Vagina (tissue), 2 donors: ENCODE data around the gene SLCO2A1. TPM values are rescaled to one million over a fixed set of nuclear protein-coding genes. Genes with fewer than 3 reads are reported as not detected.
A peak's percentile ranks its signal among the peaks of the same experiment; 100 is the strongest.

Experiments used
- DNase-seq, 2 donors: peaks; one replicate each; pipeline ENCODE4 v3.0.0-alpha.2; 2017; ENCODE audit errors: extremely low spot score in 2 of 2
- H3K27ac ChIP-seq: fragments of 200-600 bp; sonication (generic); one replicate; pipeline ENCODE4 v1.5.1; 2019
- H3K27me3 ChIP-seq: fragments of 200-600 bp; sonication (generic); one replicate; pipeline ENCODE4 v1.5.1; 2019
- H3K36me3 ChIP-seq, 2 donors: fragments of 200-600 bp; sonication (generic); one replicate each; pipeline ENCODE4 v1.5.1; 2017 to 2019
- H3K4me1 ChIP-seq: fragments of 200-600 bp; sonication (generic); one replicate; pipeline ENCODE4 v1.5.1; 2019
- H3K4me3 ChIP-seq, 2 donors: fragments of 200-600 bp; sonication (generic); 1 replicate in 1 of 2; 2 replicates in 1 of 2; pipeline ENCODE4 v1.5.1; 2016 to 2019
- H3K9me3 ChIP-seq: fragments of 200-600 bp; sonication (generic); one replicate; pipeline ENCODE4 v1.5.1; 2019
- CTCF ChIP-seq, 3 experiments: fragments of 450-650 bp in 2 of 3; fragments of 200-600 bp in 1 of 3; sonication (generic) in 1 of 3; IDR thresholded peaks; one replicate each; pipeline ENCODE4 v1.5.1; 2017 to 2019; ENCODE audit warnings: antibody characterized with exemption in 3 of 3, mild to moderate bottlenecking in 2 of 3, moderate library complexity in 2 of 3
- POLR2A ChIP-seq, 2 donors: fragments of 450-650 bp; IDR thresholded peaks; one replicate each; pipeline ENCODE4 v1.6.1; 2017; ENCODE audit warnings: antibody characterized with exemption in 2 of 2, mild to moderate bottlenecking in 2 of 2, moderate library complexity in 2 of 2
- POLR2AphosphoS5 ChIP-seq, 2 donors: sonication (generic); formaldehyde crosslinking; IDR thresholded peaks; one replicate each; pipeline ENCODE4 v1.9.0; 2017; ENCODE audit warnings: antibody characterized with exemption in 2 of 2, mild to moderate bottlenecking in 2 of 2, low read depth in 1 of 2; ENCODE audit not compliant: insufficient read depth in 1 of 2
- intact Hi-C: fragments of 100-400 bp; cut with DNase I; formaldehyde crosslinking; loops from one replicate; pipeline ENCODE4 v1.15.1; 2023
- total RNA-seq: library from RNA; depleted of rRNA; stranded (reverse); fragments of >200 nt; gene quantifications from one replicate; pipeline ENCODE4 v1.2.3, GENCODE V29; 2016

The SLCO2A1 gene
- total RNA-seq, 1 donor from 2014 or later = 40.3 TPM

- TF ChIP-seq POLR2AphosphoS5 (IDR thresholded peaks at IDR 0.05; ENCODE audit: insufficient read depth in 1 of 2, low read depth in 1 of 2) = no peak
- no peak for TF ChIP-seq CTCF (IDR thresholded peaks at IDR 0.05)
- no peak for TF ChIP-seq POLR2A (IDR thresholded peaks at IDR 0.05)
- no peak overlapping the region for H3K27ac ChIP-seq
- no peak overlapping the region for H3K4me3 ChIP-seq
- peaks cover 7% of the 10 kb centered on the region for H3K4me1 ChIP-seq
- no peaks in the 10 kb centered on the region for H3K9me3 ChIP-seq
- intact Hi-C loops = no loop called here
- no peaks in the 10 kb centered on the region for H3K27me3 ChIP-seq
- H3K36me3 ChIP-seq = no peaks in the 10 kb centered on the region
- peak in 1 of 2 donors; percentile 43 for DNase-seq
Observed at GRCh38 chr3:134075846-134076245, 46.1 kb upstream of the SLCO2A1 start.

GRCh38 chr3:134075568-134075825, 45.8 kb upstream of the SLCO2A1 start:
- Histone ChIP-seq H3K27me3 (no peaks in the 10 kb centered on the region), H3K27ac (no peak overlapping the region), H3K36me3 (no peaks in the 10 kb centered on the region), H3K4me3 (no peak overlapping the region), H3K4me1 (peaks cover 9% of the 10 kb centered on the region), H3K9me3 (no peaks in the 10 kb centered on the region)
- TF ChIP-seq POLR2AphosphoS5 (IDR thresholded peaks at IDR 0.05; ENCODE audit: insufficient read depth in 1 of 2, low read depth in 1 of 2) = no peak
- TF ChIP-seq POLR2A (IDR thresholded peaks at IDR 0.05) = no peak
- no peak for TF ChIP-seq CTCF (IDR thresholded peaks at IDR 0.05)
- intact Hi-C loops = no loop called here
- DNase-seq = peak; percentile 77 to 78

- Histone ChIP-seq H3K36me3 (no peaks in the 10 kb centered on the region), H3K27ac (no peak overlapping the region), H3K9me3 (no peaks in the 10 kb centered on the region), H3K4me3 (no peak overlapping the region), H3K4me1 (peaks cover 9% of the 10 kb centered on the region), H3K27me3 (no peaks in the 10 kb centered on the region)
- intact Hi-C loops = no loop called here
- DNase-seq = peak; percentile 44 to 46
- TF ChIP-seq CTCF (IDR thresholded peaks at IDR 0.05) (no peak), POLR2A (IDR thresholded peaks at IDR 0.05) (no peak), POLR2AphosphoS5 (IDR thresholded peaks at IDR 0.05; ENCODE audit: insufficient read depth in 1 of 2, low read depth in 1 of 2) (no peak)
Observed at GRCh38 chr3:134074790-134075567, 45.3 kb upstream of the SLCO2A1 start.

GRCh38 chr3:134074001-134074789, 44.5 kb upstream of the SLCO2A1 start:
- Histone ChIP-seq H3K27me3 (no peaks in the 10 kb centered on the region), H3K36me3 (no peaks in the 10 kb centered on the region), H3K27ac (no peak overlapping the region), H3K4me1 (peaks cover 9% of the 10 kb centered on the region), H3K9me3 (no peaks in the 10 kb centered on the region), H3K4me3 (no peak overlapping the region)
- peak in 1 of 2 donors; percentile 81 for DNase-seq
- intact Hi-C loops = no loop called here
- no peak for TF ChIP-seq POLR2AphosphoS5 (IDR thresholded peaks at IDR 0.05; ENCODE audit: insufficient read depth in 1 of 2, low read depth in 1 of 2)
- no peak for TF ChIP-seq POLR2A (IDR thresholded peaks at IDR 0.05)
- no peak for TF ChIP-seq CTCF (IDR thresholded peaks at IDR 0.05)

- TF ChIP-seq POLR2AphosphoS5 (IDR thresholded peaks at IDR 0.05; ENCODE audit: insufficient read depth in 1 of 2, low read depth in 1 of 2) (no peak), CTCF (IDR thresholded peaks at IDR 0.05) (no peak), POLR2A (IDR thresholded peaks at IDR 0.05) (no peak)
- peaks cover 9% of the 10 kb centered on the region for H3K4me1 ChIP-seq
- no peak overlapping the region for H3K4me3 ChIP-seq
- H3K36me3 ChIP-seq = no peaks in the 10 kb centered on the region
- peak in 1 of 2 donors; percentile 43 for DNase-seq
- no peak overlapping the region for H3K27ac ChIP-seq
- H3K27me3 ChIP-seq = no peaks in the 10 kb centered on the region
- intact Hi-C loops = no loop called here
- no peaks in the 10 kb centered on the region for H3K9me3 ChIP-seq
Observed at GRCh38 chr3:134073583-134073945, 43.8 kb upstream of the SLCO2A1 start.
